B cell (primary cell): ENCODE results near the gene TET2. TPM values are rescaled to one million over a fixed set of nuclear protein-coding genes. Genes with fewer than 3 reads are reported as not detected.

Experiments
- ATAC-seq: fragments of 200-7000 bp; cut with Tn5 transposase; one replicate; pipeline ENCODE4 v1.10.0; 2021; ENCODE audit warnings: low read depth, mild to moderate bottlenecking, moderate number of reproducible peaks, moderate library complexity
- CTCF ChIA-PET: fragments of 350-600 bp; sonication (Branson Sonifier 250); formaldehyde crosslinking; loops from one replicate; lab custom pipeline; 2021; ENCODE audit warnings: antibody characterized with exemption, inconsistent platforms; lab: Charles Lee
- POLR2A ChIA-PET: fragments of 350-600 bp; sonication (Branson Sonifier 250); formaldehyde crosslinking; loops from one replicate; lab custom pipeline; 2021; ENCODE audit warnings: antibody characterized with exemption; lab: Charles Lee
- DNase-seq: peaks from one replicate; pipeline ENCODE4 v3.0.0; 2013
- H2AFZ ChIP-seq: 2 replicates; pipeline ENCODE4 v1.6.1; 2012; ENCODE audit warnings: mild to moderate bottlenecking, low read depth, low read length; ENCODE audit not compliant: insufficient read depth, poor library complexity, severe bottlenecking
- H3K27ac ChIP-seq, 2 donors: 1 replicate in 1 of 2; 2 replicates in 1 of 2; pipeline ENCODE4 v1.5.1; 2012 to 2013; ENCODE audit warnings: low read length in 2 of 2, mild to moderate bottlenecking in 2 of 2, moderate library complexity in 1 of 2
- H3K27me3 ChIP-seq, 4 experiments: fragments of 200-600 bp in 1 of 4; sonication (generic) in 1 of 4; replicated peaks in 1 of 4; 1 replicate in 2 of 4; 2 replicates in 2 of 4; pipeline versions ENCODE4 v1.6.1 to v1.7.0; 2013 to 2016; ENCODE audit warnings: low read length in 3 of 4, mild to moderate bottlenecking in 2 of 4, mixed read lengths in 1 of 4, moderate library complexity in 1 of 4; ENCODE audit not compliant: insufficient read depth in 4 of 4, control insufficient read depth in 3 of 4; ENCODE audit errors: control extremely low read depth in 1 of 4
- H3K36me3 ChIP-seq, 2 experiments: replicated peaks in 1 of 2; 1 replicate in 1 of 2; 2 replicates in 1 of 2; pipeline versions ENCODE4 v1.6.1 to v1.7.1; 2013; ENCODE audit warnings: low read length in 1 of 2; ENCODE audit not compliant: insufficient read depth in 2 of 2, control insufficient read depth in 1 of 2; ENCODE audit errors: control extremely low read depth in 1 of 2, extremely low read depth in 1 of 2
- H3K4me1 ChIP-seq, 2 donors: fragments of 200-600 bp in 1 of 2; sonication (generic) in 1 of 2; 1 replicate in 1 of 2; 2 replicates in 1 of 2; pipeline versions ENCODE4 v1.5.1 to v1.6.1; 2013 to 2017; ENCODE audit warnings: low read length in 2 of 2; ENCODE audit not compliant: control insufficient read depth in 2 of 2, insufficient read depth in 2 of 2
- H3K4me2 ChIP-seq: replicated peaks from 2 replicates; pipeline ENCODE3; 2012; ENCODE audit warnings: mild to moderate bottlenecking, low read depth, low read length; ENCODE audit not compliant: poor library complexity, severe bottlenecking
- H3K4me3 ChIP-seq, 5 experiments: fragments of 200-600 bp in 1 of 5; sonication (generic) in 1 of 5; 1 replicate in 3 of 5; 2 replicates in 2 of 5; pipeline versions ENCODE4 v1.5.1 to v1.7.0; 2011 to 2016; ENCODE audit warnings: low read length in 4 of 5, mild to moderate bottlenecking in 4 of 5, low read depth in 2 of 5, control low read depth in 1 of 5, moderate library complexity in 1 of 5; ENCODE audit not compliant: insufficient read depth in 1 of 5; ENCODE audit errors: control extremely low read depth in 1 of 5, extremely low read depth in 1 of 5
- H3K79me2 ChIP-seq: fragments of 200-600 bp; sonication (generic); one replicate; pipeline ENCODE4 v1.6.0; 2016; ENCODE audit warnings: low read length; ENCODE audit not compliant: control insufficient read depth, insufficient read depth
- H3K9ac ChIP-seq: fragments of 200-600 bp; sonication (generic); 2 replicates; pipeline ENCODE4 v1.6.1; 2017; ENCODE audit warnings: mild to moderate bottlenecking, low read length, moderate library complexity
- H3K9me3 ChIP-seq, 3 donors: one replicate each; pipeline versions ENCODE4 v1.6.1 to v1.7.1; 2013; ENCODE audit warnings: low read length in 2 of 3; ENCODE audit not compliant: control insufficient read depth in 2 of 3, insufficient read depth in 1 of 3; ENCODE audit errors: control extremely low read depth in 1 of 3
- H4K20me1 ChIP-seq: 2 replicates; pipeline ENCODE4 v1.6.0; 2012; ENCODE audit warnings: mild to moderate bottlenecking, low read length; ENCODE audit not compliant: insufficient read depth, control insufficient read depth, poor library complexity, severe bottlenecking
- H3K27ac Mint-ChIP-seq: one replicate; pipeline ENCODE4 v1.8.0; 2021; ENCODE audit warnings: mixed read lengths
- H3K27me3 Mint-ChIP-seq: one replicate; pipeline ENCODE4 v1.8.0; 2021; ENCODE audit warnings: mixed read lengths
- H3K4me1 Mint-ChIP-seq: one replicate; pipeline ENCODE4 v1.8.0; 2021; ENCODE audit warnings: mixed read lengths
- H3K4me3 Mint-ChIP-seq: one replicate; pipeline ENCODE4 v1.8.0; 2021; ENCODE audit warnings: mixed read lengths
- H3K9me3 Mint-ChIP-seq: one replicate; pipeline ENCODE4 v1.8.0; 2022; ENCODE audit warnings: mixed read lengths; ENCODE audit not compliant: insufficient read depth
- EZH2 ChIP-seq: IDR thresholded peaks from 2 replicates; pipeline ENCODE4 v1.6.1; 2012; ENCODE audit warnings: borderline replicate concordance, low read depth, mild to moderate bottlenecking, moderate library complexity, low read length; ENCODE audit not compliant: insufficient read depth, poor library complexity, severe bottlenecking
- WGBS: methylation state at CpG from one replicate; pipeline ENCODE4 v1.1.5; 2013; ENCODE audit warnings: missing lambda C conversion rate; ENCODE audit not compliant: insufficient coverage; 5-methylcytosine and 5-hydroxymethylcytosine counted together
- intact Hi-C: fragments of 100-400 bp; cut with micrococcal nuclease; formaldehyde crosslinking; loops from one replicate; pipeline ENCODE4 v1.10.0; 2022
- polyA plus RNA-seq: library from polyadenylated mRNA; depleted of rRNA; stranded (reverse); fragments of >200 nt; gene quantifications from 2 replicates; pipeline ENCODE4 v1.2.3, GENCODE V29; 2012
- total RNA-seq, 2 donors: library from RNA; stranded (reverse); fragments of 120-200 nt in 1 of 2; gene quantifications; 1 replicate in 1 of 2; 2 replicates in 1 of 2; pipeline versions ENCODE4 v1.2.3 to v1.2.4, GENCODE V29; 2013 to 2022
- TF ChIP-seq, protein P1 (sequence below): fragments of 200-600 bp; IDR thresholded peaks from one replicate; pipeline ENCODE4 v1.8.0; 2022; ENCODE audit warnings: antibody characterized with exemption, mild to moderate bottlenecking

The TET2 gene
- total and polyA plus RNA-seq, 2 donors (not counting 1 experiment from before 2014, with no cell fraction given): 7.1 to 56.8 TPM

DNA sequence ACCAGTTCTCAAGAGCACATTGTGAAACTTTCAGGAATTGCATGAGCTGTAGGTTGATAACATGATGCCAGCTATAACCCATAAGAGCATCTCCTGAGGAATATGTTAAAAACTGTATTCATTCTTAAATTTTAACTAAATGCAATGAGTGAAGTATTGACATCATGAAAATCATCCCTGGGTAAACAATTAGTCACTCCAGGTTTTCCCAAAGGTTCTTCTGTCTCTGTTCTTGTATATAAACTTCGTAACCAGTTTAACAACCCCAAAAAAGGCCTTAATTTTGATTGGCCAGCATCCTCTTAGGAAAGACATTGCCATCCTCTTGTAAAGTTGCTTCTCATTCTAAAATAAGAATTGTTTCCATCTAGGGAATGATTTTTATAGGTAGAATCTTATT, 80.4 kb downstream of the TET2 start:
- Mint-ChIP-seq H3K4me1 (peaks cover 25% of the 10 kb centered on the region), H3K9me3 (no peaks in the 10 kb centered on the region), H3K27me3 (no peaks in the 10 kb centered on the region), H3K27ac (no peak overlapping the region), H3K4me3 (no peak overlapping the region)
- Histone ChIP-seq H3K9me3 (no peaks in the 10 kb centered on the region), H2AFZ (no peak overlapping the region), H4K20me1 (peaks cover 16% of the 10 kb centered on the region), H3K4me2 (no peak overlapping the region), H3K4me3 (no peak overlapping the region), H3K27ac (no peak overlapping the region), H3K9ac (no peak overlapping the region), H3K4me1 (no peaks in the 10 kb centered on the region), H3K36me3 (no peaks in the 10 kb centered on the region), H3K27me3 (no peaks in the 10 kb centered on the region), H3K79me2 (peaks cover 10% of the 10 kb centered on the region)
- CTCF ChIA-PET: no interaction called here
- ATAC-seq: no peak
- no peak for DNase-seq
- TF ChIP-seq, protein P1, sequence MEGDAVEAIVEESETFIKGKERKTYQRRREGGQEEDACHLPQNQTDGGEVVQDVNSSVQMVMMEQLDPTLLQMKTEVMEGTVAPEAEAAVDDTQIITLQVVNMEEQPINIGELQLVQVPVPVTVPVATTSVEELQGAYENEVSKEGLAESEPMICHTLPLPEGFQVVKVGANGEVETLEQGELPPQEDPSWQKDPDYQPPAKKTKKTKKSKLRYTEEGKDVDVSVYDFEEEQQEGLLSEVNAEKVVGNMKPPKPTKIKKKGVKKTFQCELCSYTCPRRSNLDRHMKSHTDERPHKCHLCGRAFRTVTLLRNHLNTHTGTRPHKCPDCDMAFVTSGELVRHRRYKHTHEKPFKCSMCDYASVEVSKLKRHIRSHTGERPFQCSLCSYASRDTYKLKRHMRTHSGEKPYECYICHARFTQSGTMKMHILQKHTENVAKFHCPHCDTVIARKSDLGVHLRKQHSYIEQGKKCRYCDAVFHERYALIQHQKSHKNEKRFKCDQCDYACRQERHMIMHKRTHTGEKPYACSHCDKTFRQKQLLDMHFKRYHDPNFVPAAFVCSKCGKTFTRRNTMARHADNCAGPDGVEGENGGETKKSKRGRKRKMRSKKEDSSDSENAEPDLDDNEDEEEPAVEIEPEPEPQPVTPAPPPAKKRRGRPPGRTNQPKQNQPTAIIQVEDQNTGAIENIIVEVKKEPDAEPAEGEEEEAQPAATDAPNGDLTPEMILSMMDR: no peak
- TF ChIP-seq EZH2: no peak
- no CpG with 5 or more reads among the region's 1 CpG for WGBS
- intact Hi-C loops: no loop called here
- POLR2A ChIA-PET: no interaction called here

DNA sequence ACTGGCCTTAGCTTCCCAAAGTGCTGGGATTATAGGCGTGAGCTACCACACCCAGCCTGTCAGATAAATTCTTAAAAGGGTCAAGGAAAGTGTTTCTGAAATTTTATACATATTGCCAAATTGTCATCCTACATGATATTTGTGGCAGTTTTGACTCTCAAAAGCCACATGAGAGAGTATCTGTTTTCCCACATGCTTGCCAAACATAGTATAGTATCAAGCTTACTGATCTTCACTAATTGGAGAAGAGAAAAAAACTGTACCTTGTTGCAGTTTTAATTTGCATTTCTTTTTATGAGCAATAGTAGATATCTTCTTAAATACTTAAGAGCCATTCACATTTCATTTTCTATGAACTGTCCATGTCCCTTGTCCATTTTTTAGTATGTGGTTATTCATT, 83.6 kb downstream of the TET2 start:
- no peaks in the 10 kb centered on the region for H3K9me3 Mint-ChIP-seq
- no CpG with 5 or more reads among the region's 1 CpG for WGBS
- ChIA-PET CTCF (interaction anchor here (1.0 kb wide), 1 partner anchor 92 kb away, joined by 4 read pairs; no protein-coding TSS in a partner anchor), POLR2A (no interaction called here)
- H3K79me2 ChIP-seq: peaks cover 10% of the 10 kb centered on the region
- intact Hi-C loops: no loop called here
- TF ChIP-seq EZH2: no peak
- TF ChIP-seq, protein P1: no peak
- H3K27me3 Mint-ChIP-seq: no peaks in the 10 kb centered on the region
- H3K4me2 ChIP-seq: no peak overlapping the region
- peaks cover 0 to 14% of the 10 kb centered on the region in 2 experiments for H3K36me3 ChIP-seq
- H3K27ac ChIP-seq: no peak overlapping the region
- peaks cover 39% of the 10 kb centered on the region for H3K4me1 Mint-ChIP-seq
- H3K4me3 Mint-ChIP-seq: no peak overlapping the region
- no peak overlapping the region for H3K9ac ChIP-seq
- no peaks in the 10 kb centered on the region for H3K9me3 ChIP-seq
- no peak overlapping the region for H2AFZ ChIP-seq
- peaks cover 12 to 17% of the 10 kb centered on the region in 2 donors for H3K4me1 ChIP-seq
- no peak for DNase-seq
- no peak overlapping the region for H3K27ac Mint-ChIP-seq
- H3K27me3 ChIP-seq: no peaks in the 10 kb centered on the region
- no peak for ATAC-seq
- peaks cover 8% of the 10 kb centered on the region for H4K20me1 ChIP-seq
- H3K4me3 ChIP-seq: no peak overlapping the region
